Measurements from ENCODE around the gene DIP2C.

- no peak for TF ChIP-seq POLR2A (IDR thresholded peaks at IDR 0.05)
- TF ChIP-seq, protein P1, sequence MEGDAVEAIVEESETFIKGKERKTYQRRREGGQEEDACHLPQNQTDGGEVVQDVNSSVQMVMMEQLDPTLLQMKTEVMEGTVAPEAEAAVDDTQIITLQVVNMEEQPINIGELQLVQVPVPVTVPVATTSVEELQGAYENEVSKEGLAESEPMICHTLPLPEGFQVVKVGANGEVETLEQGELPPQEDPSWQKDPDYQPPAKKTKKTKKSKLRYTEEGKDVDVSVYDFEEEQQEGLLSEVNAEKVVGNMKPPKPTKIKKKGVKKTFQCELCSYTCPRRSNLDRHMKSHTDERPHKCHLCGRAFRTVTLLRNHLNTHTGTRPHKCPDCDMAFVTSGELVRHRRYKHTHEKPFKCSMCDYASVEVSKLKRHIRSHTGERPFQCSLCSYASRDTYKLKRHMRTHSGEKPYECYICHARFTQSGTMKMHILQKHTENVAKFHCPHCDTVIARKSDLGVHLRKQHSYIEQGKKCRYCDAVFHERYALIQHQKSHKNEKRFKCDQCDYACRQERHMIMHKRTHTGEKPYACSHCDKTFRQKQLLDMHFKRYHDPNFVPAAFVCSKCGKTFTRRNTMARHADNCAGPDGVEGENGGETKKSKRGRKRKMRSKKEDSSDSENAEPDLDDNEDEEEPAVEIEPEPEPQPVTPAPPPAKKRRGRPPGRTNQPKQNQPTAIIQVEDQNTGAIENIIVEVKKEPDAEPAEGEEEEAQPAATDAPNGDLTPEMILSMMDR (IDR thresholded peaks at IDR 0.05) = no peak
These were observed 89.7 kb downstream of the DIP2C start for GRCh38 chr10:599767-600166.
